ENCODE measurements around the gene NCK2.

NCK2 gene

GRCh38 chr2:105870062-105870461 is 125.3 kb downstream of the NCK2 start:
- DNase-seq (ENCODE audit: low read depth, low spot score) = no peak
- no peak overlapping the region for H3K4me3 ChIP-seq (ENCODE audit: low read depth, low read length)
- ChIA-PET POLR2A (no interaction called here), CTCF (no interaction called here)
- TF ChIP-seq, protein P1, sequence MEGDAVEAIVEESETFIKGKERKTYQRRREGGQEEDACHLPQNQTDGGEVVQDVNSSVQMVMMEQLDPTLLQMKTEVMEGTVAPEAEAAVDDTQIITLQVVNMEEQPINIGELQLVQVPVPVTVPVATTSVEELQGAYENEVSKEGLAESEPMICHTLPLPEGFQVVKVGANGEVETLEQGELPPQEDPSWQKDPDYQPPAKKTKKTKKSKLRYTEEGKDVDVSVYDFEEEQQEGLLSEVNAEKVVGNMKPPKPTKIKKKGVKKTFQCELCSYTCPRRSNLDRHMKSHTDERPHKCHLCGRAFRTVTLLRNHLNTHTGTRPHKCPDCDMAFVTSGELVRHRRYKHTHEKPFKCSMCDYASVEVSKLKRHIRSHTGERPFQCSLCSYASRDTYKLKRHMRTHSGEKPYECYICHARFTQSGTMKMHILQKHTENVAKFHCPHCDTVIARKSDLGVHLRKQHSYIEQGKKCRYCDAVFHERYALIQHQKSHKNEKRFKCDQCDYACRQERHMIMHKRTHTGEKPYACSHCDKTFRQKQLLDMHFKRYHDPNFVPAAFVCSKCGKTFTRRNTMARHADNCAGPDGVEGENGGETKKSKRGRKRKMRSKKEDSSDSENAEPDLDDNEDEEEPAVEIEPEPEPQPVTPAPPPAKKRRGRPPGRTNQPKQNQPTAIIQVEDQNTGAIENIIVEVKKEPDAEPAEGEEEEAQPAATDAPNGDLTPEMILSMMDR (IDR thresholded peaks at IDR 0.05; ENCODE audit: insufficient read depth, low read length, missing control alignments) = no peak

GRCh38 chr2:105870858-105871257 is 126.1 kb downstream of the NCK2 start:
- DNase-seq (ENCODE audit: low read depth, low spot score) = no peak
- H3K4me3 ChIP-seq (ENCODE audit: low read depth, low read length) = no peak overlapping the region
- CTCF ChIA-PET = no interaction called here
- TF ChIP-seq, protein P1 (IDR thresholded peaks at IDR 0.05; ENCODE audit: insufficient read depth, low read length, missing control alignments) = no peak
- POLR2A ChIA-PET = no interaction called here

- ChIA-PET CTCF (no interaction called here), POLR2A (no interaction called here)
- TF ChIP-seq, protein P1 (IDR thresholded peaks at IDR 0.05; ENCODE audit: insufficient read depth, low read length, missing control alignments) = no peak
- H3K4me3 ChIP-seq (ENCODE audit: low read depth, low read length) = no peak overlapping the region
- no peak for DNase-seq (ENCODE audit: low read depth, low spot score)
Measured at GRCh38 chr2:105872142-105872728, 127.5 kb downstream of the NCK2 start.

DNA sequence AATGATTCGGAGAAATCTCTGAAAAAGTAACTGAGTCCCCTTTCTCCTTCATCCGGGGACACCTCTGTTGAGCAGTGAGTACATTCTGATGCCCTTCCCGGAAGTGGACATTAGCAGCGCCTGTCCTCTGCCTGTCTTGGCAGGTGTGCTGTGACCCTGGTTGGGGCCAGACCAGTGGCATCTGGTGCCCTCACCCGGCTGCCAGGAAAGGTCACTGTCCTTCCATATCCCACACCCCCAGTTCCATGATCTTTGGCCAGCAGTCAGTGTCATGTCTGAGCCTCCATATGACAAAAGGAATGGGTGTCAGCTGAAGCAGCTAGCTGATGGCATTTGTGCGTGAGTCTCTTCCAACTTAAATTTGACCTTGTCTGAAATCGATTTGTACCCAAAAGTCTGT is 128.1 kb downstream of the NCK2 start:
- TF ChIP-seq, protein P1 (IDR thresholded peaks at IDR 0.05; ENCODE audit: insufficient read depth, low read length, missing control alignments) = no peak
- CTCF ChIA-PET = no interaction called here
- H3K4me3 ChIP-seq (ENCODE audit: low read depth, low read length) = no peak overlapping the region
- no peak for DNase-seq (ENCODE audit: low read depth, low spot score)
- POLR2A ChIA-PET = no interaction called here

DNA sequence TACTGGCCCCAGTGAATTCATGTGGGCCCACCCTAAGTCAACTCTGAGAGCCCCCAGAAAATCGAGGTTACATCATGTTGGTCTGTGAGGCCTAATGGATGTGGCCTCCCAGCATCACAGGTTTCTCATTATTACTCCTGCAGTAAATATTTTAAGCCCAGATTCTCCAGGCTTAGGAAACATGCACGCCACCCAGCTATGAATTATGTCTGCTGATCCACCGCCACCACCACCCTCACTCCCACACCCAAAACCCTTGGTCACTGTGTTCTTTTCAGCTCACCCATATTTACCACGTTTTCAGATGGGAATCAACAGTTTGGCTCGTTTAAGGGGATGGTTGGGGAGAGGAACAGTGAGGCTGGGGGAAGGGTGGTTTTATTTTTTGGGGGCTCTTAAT is 128.6 kb downstream of the NCK2 start:
- H3K4me3 ChIP-seq (ENCODE audit: low read depth, low read length) = no peak overlapping the region
- no peak for DNase-seq (ENCODE audit: low read depth, low spot score)
- TF ChIP-seq, protein P1 (IDR thresholded peaks at IDR 0.05; ENCODE audit: insufficient read depth, low read length, missing control alignments) = no peak
- ChIA-PET CTCF (no interaction called here), POLR2A (no interaction called here)

DNA sequence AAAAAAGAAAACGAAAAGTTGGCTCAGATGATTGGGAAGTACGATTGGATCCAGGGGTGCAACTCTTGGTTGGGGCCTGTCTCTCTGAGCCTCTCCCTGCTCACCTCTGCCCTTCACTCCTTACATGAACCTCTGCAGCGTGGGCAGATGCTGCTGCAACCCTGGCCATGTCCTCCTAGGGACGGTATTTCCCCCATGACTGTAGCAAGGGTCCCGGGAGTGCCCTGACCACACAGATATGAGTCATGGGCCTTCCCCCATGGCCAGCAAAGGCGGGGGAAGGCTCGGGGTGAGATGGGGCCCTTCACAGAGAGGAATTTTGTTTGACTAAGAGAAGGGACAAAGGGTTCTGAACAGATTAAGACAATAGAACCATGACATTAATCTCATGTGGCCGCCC is 129.0 kb downstream of the NCK2 start:
- CTCF ChIA-PET = no interaction called here
- POLR2A ChIA-PET = no interaction called here
- TF ChIP-seq, protein P1 (IDR thresholded peaks at IDR 0.05; ENCODE audit: insufficient read depth, low read length, missing control alignments) = no peak
- no peak for DNase-seq (ENCODE audit: low read depth, low spot score)
- no peak overlapping the region for H3K4me3 ChIP-seq (ENCODE audit: low read depth, low read length)

Data from AG04449 (cell line).